ENCODE results near the gene CDC7. TPM values are rescaled to one million over a fixed set of nuclear protein-coding genes. Genes with fewer than 3 reads are reported as not detected.

CDC7 gene
- total and polyA plus RNA-seq, 2 donors (not counting 1 experiment from before 2014, with no cell fraction given), result 3.1 to 5.1 TPM

DNA sequence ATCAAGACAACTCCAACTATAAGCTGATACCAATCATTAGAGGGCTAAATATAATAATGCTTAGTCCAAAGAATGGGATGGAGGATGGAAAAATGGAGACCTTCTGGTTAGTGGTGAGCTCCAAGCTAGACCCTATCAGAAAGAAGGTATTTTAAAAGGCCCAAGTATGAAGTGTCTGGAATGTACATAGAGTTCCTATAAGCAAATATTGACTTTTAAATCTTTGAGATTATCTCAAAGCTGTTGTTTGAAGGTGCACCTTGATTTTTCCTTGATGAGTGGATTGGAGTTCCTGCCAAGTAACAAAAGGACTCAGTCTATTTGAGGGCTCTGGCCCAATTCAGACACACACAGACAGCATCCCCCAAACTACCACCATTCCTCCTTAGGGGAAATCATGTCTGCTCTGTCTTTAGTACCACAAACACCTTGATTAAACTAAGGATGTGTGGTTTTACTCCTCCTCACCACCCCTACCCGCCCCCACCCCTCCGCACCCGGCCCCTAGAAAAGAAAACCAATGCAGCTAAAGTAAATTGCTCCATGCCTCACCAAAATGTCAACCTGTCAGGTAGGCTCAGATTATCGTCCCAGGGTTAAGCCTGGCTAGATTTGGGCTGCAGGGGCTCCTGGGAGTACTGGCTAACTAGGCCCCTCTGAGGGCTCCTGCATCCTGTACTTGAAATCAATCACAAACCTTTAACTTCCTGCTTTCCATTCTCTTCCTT lies 59.4 kb downstream of the CDC7 start:
- Histone ChIP-seq H3K9me3 (ENCODE audit: control insufficient read depth, insufficient read depth, low read depth, low read length) (no peaks in the 10 kb centered on the region), H3K4me2 (ENCODE audit: extremely low read depth, insufficient read depth, low read length) (no peak overlapping the region), H3K27ac (ENCODE audit: insufficient read depth, low read length) (no peak overlapping the region), H3K4me1 (ENCODE audit: control insufficient read depth, extremely low read depth, insufficient read depth, low read length) (peaks cover 12% of the 10 kb centered on the region), H3K36me3 (ENCODE audit: control insufficient read depth, insufficient read depth, low read length) (no peaks in the 10 kb centered on the region), H4K20me1 (ENCODE audit: control insufficient read depth, extremely low read depth, insufficient read depth, low read length) (no peaks in the 10 kb centered on the region), H3K27me3 (ENCODE audit: control insufficient read depth, insufficient read depth, low read length) (no peaks in the 10 kb centered on the region), H3K4me3 (replicated peaks in 1 of 4; ENCODE audit: control extremely low read depth in 1 of 4, insufficient read depth in 1 of 4, low read depth in 3 of 4, low read length in 4 of 4) (no peak overlapping the region), H3K79me2 (ENCODE audit: control insufficient read depth, insufficient read depth, low read length) (no peaks in the 10 kb centered on the region), H3K9ac (ENCODE audit: insufficient read depth, low read length) (no peak overlapping the region), H2AFZ (ENCODE audit: low read length) (no peak overlapping the region)
- TF ChIP-seq CTCF (conservative IDR thresholded peaks at IDR 0.05 in 1 of 2, IDR thresholded peaks at IDR 0.05 in 1 of 2; ENCODE audit: low read depth in 1 of 2, low read length in 2 of 2) (no peak), EZH2 (IDR thresholded peaks at IDR 0.05; ENCODE audit: low read length, missing control alignments) (no peak)
- DNase-seq (ENCODE audit: low read depth in 2 of 2), result no peak

DNA sequence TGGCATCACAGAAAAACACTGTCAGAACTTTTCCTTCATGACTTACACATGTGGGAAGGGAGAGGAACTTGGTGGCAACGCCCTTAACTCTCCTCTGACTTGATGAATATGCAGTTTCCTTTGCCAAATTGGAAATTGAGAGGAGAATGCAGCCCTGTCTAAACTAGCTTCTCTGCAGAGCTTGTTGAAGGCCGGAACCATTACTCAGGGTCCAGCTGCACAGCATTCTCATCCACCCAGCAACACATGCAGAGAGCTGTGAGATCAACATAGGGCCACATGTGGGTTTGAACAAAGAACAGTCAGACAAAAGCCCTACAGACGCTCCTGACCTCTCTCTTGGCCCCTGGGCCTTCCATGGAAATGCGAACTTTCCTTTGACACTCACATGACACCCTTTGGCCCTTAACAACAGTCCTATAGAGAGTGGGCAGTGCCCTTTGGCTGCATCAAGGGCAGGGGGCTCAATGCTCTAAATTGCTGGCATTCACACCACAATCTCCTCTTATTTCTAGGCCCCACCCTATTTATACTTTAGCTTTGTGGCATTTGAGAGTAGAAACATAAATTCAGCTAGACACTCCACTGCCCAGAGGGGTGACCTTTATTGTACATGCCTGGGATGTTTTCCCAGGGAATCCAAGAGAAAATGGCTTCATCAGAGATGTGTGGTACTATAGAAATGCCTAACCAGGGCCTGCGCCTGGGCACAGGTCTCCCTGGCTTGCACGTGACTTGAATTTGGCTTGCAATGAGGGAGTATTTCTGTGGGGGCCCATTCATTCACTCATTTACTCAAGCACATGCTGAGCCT lies 64.4 kb downstream of the CDC7 start:
- H3K9me3 ChIP-seq (ENCODE audit: control insufficient read depth, insufficient read depth, low read depth, low read length), result no peaks in the 10 kb centered on the region
- peak overlapping the region; percentile 32 for H2AFZ ChIP-seq (ENCODE audit: low read length)
- H3K4me2 ChIP-seq (ENCODE audit: extremely low read depth, insufficient read depth, low read length), result no peak overlapping the region
- H3K9ac ChIP-seq (ENCODE audit: insufficient read depth, low read length), result no peak overlapping the region
- peak overlapping the region; percentile 84 for H3K27ac ChIP-seq (ENCODE audit: insufficient read depth, low read length)
- peak; percentile 68 to 96 for DNase-seq (ENCODE audit: low read depth in 2 of 2)
- no peak overlapping the region for H3K4me3 ChIP-seq (replicated peaks in 1 of 4; ENCODE audit: control extremely low read depth in 1 of 4, insufficient read depth in 1 of 4, low read depth in 3 of 4, low read length in 4 of 4)
- H3K36me3 ChIP-seq (ENCODE audit: control insufficient read depth, insufficient read depth, low read length), result no peaks in the 10 kb centered on the region
- peaks cover 12% of the 10 kb centered on the region for H3K4me1 ChIP-seq (ENCODE audit: control insufficient read depth, extremely low read depth, insufficient read depth, low read length)
- no peaks in the 10 kb centered on the region for H3K79me2 ChIP-seq (ENCODE audit: control insufficient read depth, insufficient read depth, low read length)
- no peaks in the 10 kb centered on the region for H4K20me1 ChIP-seq (ENCODE audit: control insufficient read depth, extremely low read depth, insufficient read depth, low read length)
- no peak for TF ChIP-seq EZH2 (IDR thresholded peaks at IDR 0.05; ENCODE audit: low read length, missing control alignments)
- no peak for TF ChIP-seq CTCF (conservative IDR thresholded peaks at IDR 0.05 in 1 of 2, IDR thresholded peaks at IDR 0.05 in 1 of 2; ENCODE audit: low read depth in 1 of 2, low read length in 2 of 2)
- no peaks in the 10 kb centered on the region for H3K27me3 ChIP-seq (ENCODE audit: control insufficient read depth, insufficient read depth, low read length)

DNA sequence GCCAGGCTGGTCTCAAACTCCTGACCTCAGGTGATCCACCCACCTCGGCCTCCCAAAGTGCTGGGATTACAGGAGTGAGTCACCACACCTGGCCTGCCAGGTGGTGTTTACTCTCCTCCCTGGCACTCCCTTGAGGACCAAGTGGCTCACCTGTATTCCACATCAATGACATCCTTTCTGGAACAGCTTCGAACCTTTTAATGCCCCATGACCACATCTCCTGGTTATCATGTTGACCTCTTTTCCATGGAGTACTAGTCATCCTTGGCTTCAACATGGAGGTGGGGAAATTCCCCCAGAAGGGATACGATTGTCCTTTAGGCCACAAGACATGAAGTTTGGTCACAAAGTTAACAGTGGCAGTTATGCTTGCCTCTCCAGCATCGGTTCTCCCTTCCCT lies 66.9 kb downstream of the CDC7 start:
- H3K9me3 ChIP-seq (ENCODE audit: control insufficient read depth, insufficient read depth, low read depth, low read length), result no peaks in the 10 kb centered on the region
- H2AFZ ChIP-seq (ENCODE audit: low read length), result no peak overlapping the region
- H3K79me2 ChIP-seq (ENCODE audit: control insufficient read depth, insufficient read depth, low read length), result no peaks in the 10 kb centered on the region
- H3K4me1 ChIP-seq (ENCODE audit: control insufficient read depth, extremely low read depth, insufficient read depth, low read length), result peaks cover 18% of the 10 kb centered on the region
- no peaks in the 10 kb centered on the region for H3K27me3 ChIP-seq (ENCODE audit: control insufficient read depth, insufficient read depth, low read length)
- TF ChIP-seq CTCF (conservative IDR thresholded peaks at IDR 0.05 in 1 of 2, IDR thresholded peaks at IDR 0.05 in 1 of 2; ENCODE audit: low read depth in 1 of 2, low read length in 2 of 2), result no peak
- no peak for TF ChIP-seq EZH2 (IDR thresholded peaks at IDR 0.05; ENCODE audit: low read length, missing control alignments)
- H3K36me3 ChIP-seq (ENCODE audit: control insufficient read depth, insufficient read depth, low read length), result no peaks in the 10 kb centered on the region
- H4K20me1 ChIP-seq (ENCODE audit: control insufficient read depth, extremely low read depth, insufficient read depth, low read length), result no peaks in the 10 kb centered on the region
- no peak overlapping the region for H3K27ac ChIP-seq (ENCODE audit: insufficient read depth, low read length)
- no peak for DNase-seq (ENCODE audit: low read depth in 2 of 2)
- H3K9ac ChIP-seq (ENCODE audit: insufficient read depth, low read length), result no peak overlapping the region
- no peak overlapping the region for H3K4me3 ChIP-seq (replicated peaks in 1 of 4; ENCODE audit: control extremely low read depth in 1 of 4, insufficient read depth in 1 of 4, low read depth in 3 of 4, low read length in 4 of 4)
- H3K4me2 ChIP-seq (ENCODE audit: extremely low read depth, insufficient read depth, low read length), result no peak overlapping the region
